ENCODE measurements around the gene TANK.

TANK gene

GRCh38 chr2:161134547-161135518, 25.4 kb upstream of the TANK start:
- peak; percentile 26 for DNase-seq

DNA sequence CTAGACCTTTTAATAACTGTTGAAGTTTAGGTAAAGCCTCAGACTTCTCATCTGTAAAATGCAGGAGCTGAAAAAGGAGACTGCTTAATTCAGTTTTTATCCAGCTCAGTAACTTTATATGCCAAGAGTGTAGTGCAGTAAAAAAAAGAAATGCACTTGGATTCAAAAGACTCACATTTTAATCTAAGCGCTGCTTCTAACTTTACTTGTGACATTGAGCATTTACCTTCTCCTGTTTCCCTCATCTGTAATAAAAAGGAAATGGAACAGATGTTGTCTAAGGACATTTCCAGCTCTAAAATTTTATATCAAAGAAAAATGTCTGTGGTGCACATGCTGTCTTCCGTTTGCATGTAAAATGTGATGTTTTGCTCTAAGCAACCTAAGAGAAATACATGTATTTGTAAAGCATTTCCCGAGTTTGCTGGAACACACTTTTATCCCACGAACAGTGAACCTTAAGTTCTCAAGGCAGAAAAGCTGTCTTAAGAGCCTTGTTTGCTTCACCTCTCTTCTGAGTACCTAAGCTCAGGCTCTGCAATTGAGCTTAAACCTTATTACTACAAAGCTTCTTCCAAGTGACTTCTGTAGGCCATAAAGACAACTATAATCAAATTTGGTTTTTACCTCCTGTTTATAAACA, 24.2 kb upstream of the TANK start:
- no peak for DNase-seq

DNA sequence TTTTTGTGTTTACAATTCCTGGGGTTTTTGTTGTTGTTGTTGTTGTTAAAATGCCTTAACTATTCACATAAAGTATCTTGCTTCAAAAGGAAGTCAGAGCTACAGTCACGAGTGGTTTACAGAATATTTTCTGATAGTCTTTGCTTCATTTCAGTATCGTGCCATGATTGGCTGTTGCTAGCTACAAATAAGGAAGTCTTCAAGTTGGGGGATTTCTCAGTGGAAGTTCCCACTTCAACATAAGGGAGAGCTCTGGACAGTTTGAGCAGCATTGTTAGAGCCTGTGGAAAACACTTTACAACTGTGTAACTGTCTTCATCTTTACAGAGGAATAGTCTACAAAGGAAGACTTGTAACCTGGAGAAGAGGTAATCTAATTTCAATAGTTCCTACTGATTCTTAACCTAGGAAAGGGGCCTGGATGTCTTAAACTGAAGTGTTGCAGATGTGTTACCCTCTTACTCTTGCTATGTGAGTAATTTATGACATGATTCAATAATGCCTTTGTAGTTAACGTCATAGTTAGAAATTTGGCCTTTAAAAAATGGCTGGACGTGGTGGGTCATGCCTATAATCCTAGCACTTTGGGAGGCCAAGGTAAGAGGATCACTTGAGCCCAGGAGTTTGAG, 23.4 kb upstream of the TANK start:
- DNase-seq = peak; percentile 94

GRCh38 chr2:161138429-161138828, 21.8 kb upstream of the TANK start:
- no peak for DNase-seq

DNA sequence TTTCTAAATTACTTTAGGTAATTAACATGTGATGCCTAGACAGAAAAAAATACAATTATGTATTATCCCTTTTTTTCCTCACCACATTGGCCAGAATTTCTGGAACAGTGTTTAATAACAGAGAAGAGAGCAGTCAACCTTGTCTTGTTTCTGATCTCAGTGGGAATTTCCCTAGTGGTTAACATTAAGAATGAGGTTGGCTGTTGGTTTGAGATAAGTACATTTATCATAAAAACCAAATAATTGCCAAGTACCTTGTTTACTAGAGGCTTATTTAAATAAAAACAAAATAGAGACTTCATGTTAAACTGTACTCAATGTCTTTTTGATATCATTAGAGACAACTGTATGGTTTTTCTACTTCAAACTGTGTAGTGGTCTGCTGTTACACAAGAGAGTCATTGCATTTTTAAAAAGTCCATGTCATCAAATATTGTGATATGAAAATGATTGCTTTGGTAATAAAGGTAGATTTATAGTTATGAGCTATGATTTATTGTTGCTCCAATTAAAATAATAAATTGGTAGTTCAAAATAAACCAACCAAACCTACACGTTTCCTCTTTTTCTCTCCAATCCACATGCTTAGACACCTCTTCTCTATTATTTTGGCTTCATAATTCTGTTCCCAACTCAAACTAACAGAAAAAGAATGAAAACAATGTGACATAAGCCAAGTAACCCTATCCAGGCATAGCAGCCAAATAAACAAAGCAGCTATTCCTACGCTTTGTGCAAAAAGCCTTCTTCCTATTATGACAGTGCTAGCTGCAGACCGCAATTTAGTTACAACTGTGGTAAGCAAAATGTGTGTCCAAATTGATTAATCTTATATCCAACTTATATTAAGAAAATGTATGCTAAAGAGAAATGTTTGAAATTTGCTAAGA, 20.9 kb upstream of the TANK start:
- DNase-seq = peak; percentile 62

GRCh38 chr2:161141033-161141432, 19.2 kb upstream of the TANK start:
- DNase-seq = peak; percentile 54

DNA sequence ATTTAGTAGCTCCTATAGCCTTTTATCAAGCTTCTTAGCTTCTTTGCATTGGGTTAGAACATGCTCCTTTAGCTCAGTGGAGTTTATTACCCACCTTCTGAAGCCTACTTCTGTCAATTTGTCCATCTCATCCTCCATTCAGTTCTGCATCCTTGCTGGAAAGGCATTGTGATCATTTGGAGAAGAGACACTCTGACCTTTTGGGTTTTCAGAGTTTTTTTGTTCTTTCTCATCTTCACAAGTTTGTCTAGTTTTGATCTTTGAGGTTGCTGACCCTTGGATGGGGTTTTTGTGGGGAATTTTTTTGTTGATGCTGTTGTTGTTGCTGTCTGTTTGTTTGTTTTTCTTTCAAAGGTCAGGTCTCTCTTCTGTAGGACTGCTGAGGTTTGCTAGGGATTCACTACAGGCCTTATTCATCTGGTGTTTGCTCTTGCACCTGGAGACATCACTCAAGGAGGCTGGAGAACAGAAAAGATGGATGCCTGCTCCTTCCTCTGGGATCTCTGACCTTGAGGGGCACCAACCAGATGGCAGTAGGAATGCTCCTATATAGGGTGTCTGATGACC, 13.9 kb upstream of the TANK start:
- DNase-seq = no peak

- DNase-seq = no peak
These were observed 13.2 kb upstream of the TANK start for GRCh38 chr2:161146996-161147395.

DNA sequence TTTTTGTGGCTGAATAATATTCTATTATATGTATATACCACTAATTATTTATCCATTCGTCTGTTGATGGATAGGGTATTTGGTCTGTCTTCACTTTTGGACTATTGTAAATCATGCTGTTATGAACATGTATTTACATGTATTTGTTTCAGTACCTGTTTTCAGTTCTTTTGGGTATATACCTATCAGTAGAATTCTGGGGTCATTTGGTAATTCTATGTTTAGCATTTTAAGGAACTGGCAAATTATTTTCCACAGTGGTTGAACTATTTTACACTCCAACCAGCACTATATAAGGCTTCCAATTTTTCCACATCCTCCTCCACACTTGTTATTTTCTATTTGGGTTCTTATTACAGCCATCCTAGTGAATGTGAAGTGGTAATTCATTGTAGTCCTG, 12.4 kb upstream of the TANK start:
- no peak for DNase-seq

DNA sequence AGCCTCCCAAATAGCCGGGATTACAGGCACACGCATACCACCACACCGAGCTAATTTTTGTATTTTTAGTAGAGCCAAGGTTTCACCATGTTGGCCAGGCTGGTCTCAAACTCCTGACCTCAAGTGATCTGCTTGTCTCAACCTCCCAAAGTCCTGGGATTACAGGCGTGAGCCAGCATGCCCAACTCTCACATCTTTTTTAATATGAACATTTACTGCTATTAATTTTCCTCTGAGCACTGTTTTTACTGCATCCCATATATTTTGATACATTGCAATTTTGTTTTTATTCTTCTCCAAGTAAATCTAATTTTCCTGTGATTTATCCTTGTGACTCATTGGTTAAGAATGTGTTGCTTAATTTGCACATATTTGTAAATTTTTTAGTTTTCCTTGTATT, 9.5 kb upstream of the TANK start:
- DNase-seq = no peak

DNA sequence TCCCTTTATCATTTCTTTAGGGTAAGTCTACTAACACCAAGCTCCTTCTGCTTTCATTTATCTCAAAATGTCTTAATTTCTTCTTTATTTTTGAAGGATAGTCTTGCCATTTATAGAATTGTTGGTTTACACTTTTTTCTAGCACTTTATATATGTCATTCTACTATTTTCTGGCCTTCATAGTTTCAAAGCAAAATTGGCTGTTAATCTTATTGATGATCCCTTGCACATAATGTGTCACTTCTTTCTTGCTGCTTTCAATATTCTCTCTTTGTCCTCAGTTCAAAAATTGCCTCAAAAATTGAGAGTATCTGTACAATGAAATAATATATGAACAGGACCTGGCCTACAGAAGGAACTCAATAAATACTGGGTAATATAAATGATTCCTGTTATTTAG, 7.9 kb upstream of the TANK start:
- DNase-seq = no peak

DNA sequence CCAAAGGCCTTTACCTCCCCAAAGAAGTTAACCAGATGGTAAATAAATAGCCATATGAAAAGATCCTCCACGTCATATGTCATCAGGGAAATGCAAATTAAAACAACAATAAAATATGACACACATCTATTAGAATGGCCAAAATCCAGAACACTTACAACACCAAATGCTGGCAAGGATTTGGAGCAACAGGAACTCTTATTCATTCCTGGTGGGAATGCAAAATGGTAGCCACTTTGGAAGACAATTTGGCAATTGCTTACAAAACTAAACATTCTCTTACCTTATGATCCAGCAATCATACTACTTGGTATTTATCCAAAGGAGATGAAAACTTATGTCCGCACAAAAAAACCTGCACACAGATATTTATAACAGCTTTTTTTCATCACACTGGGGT, 1.3 kb upstream of the TANK start:
- DNase-seq = no peak

- no peak for DNase-seq
These were observed 587 bp upstream of the TANK start for GRCh38 chr2:161159456-161160225.

DNA sequence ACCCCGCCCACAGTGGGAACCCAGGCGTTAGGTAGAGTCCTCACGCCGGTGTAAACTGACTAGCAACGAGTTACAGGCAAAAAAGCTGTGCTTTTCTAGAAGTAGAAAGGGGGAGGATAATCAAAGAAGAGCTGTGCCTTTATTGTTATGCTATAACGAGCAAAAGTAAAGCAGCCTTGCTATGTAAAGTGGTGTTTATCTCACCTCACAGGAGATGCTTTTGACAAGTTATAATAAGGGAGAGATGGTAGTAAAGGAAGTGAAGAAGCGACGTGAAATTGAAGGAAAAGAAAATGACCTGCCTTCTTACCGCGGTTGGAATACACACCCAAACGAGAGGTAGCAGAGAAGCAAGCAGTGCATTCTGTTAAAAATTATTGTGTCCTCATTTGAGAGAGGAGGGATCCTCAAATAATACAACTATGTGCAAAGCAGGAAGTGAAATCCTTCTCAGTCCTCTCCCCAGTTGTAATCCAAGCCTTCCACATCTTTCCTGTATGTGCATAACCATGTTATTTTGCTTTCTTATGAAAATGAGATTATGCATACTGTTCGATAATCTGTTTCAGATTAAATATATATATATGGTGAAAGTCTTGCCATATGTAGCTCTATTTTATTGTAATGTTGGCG, 962 bp downstream of the TANK start:
- no peak for DNase-seq

DNA sequence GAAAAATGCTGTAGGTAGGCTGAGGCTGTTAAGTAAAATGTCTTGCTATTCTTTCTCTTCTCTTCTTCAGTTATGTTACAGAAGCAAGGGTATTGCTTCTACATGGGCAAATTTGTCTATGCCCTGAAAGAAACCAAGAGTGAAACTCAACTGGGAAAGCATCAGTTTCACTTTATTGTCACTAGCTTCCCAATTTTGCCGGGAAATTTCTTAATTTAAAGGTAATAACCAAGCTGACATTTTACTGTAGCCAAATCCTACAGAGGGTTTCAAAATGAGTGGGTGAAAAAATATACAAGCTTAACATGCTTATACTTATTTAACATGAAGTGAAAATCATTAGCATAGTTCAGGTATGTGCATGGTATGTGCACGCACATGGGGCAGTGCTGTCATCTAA, 3.2 kb downstream of the TANK start:
- DNase-seq = peak; percentile 88

DNA sequence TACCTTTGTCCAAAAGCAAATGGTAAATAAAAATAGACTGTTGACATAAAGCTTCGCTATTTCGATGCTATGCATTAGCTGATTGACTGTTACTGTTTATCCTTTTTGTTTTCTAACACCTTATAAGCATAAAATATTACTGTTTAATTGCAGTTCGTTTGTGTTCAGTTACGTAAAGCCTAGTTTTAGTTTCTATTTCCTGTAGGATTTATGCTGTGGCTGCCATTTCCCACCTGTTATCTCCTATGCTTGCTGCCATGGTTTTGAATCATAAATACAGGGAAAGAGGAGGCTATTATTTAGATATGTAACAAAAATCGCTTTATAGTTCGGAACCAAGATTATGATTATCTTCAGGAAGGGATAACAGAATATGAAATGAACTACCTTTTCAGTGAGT, 3.9 kb downstream of the TANK start:
- DNase-seq = no peak

DNA sequence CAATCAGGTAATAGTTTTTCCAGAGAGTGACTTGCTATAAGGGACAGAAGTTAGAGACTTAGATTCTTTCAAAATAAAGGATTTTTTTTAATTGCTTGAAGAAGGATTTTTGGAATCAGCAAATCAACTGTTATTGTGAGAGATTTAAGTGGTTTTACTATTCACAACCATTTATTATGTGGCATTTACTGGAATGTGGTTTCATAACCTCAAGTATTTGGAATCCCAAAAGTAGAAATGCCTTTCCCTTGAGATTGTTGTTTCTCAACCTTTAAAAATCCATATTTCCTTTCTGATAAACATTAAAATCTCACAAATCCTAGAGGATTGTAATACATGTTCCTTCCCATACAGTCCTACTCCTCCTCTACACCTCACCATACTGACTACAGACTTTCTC, 5.0 kb downstream of the TANK start:
- no peak for DNase-seq

- DNase-seq = peak; percentile 81
These were observed 5.6 kb downstream of the TANK start for GRCh38 chr2:161165811-161166210.

DNA sequence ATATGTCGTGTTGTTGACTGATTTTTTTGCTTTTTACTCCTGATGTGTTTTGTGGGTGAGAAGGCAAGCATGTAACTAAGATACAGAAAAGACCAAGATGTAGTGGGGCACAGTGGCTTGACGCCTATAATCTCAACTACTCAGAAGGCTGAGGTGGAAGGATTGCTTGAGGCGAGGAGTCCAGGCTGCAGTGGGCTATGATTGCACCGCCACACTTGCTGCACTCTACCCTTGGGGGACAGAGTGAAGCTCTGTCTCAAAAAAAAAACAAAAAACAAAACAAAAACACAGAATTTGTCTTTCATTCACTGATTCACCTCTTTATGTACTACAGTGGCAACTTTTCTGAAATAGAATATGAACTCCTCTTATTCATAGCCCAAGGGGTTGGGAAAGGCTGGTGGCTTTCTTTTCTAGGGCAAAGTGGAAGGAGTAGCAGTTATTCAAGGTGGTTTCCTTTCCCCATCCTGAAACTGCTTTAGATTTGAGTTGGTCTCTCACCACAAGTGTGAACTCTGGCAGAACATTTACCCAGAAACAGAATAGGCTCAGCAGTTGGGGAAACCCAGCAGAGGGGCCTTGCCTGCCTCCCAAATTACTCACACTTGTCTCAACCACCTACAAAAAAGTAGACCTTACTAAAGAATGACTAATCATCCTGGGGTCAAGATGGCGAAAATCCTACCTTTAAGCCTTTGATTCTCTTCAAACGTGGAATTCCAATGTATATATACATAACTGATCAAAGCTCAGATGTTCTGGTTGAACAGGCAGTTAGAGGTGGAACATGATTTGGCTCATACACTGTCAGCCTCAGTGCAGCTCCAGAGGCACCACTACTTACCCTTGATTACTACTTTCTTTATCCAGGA, 6.5 kb downstream of the TANK start:
- peak; percentile 65 for DNase-seq

- no peak for DNase-seq
These were observed 9.1 kb downstream of the TANK start for GRCh38 chr2:161169335-161169734.
